SU-DHL-6 (cell line): Measurements from ENCODE around the gene LGR6.

ENCODE experiments used
- H2AFZ ChIP-seq: fragments of 200-600 bp; sonication (generic); 2 replicates; pipeline ENCODE4 v1.6.1; 2014; ENCODE audit warnings: low read depth, mild to moderate bottlenecking, moderate library complexity, mixed read lengths, antibody characterized with exemption, low read length; ENCODE audit not compliant: severe bottlenecking
- H3F3A ChIP-seq: fragments of 200-600 bp; shearing (Covaris generic); 2 replicates; pipeline ENCODE4 v1.6.0; 2016; ENCODE audit warnings: antibody characterized with exemption, mild to moderate bottlenecking; ENCODE audit not compliant: insufficient read depth
- H3K27ac ChIP-seq: fragments of 200-600 bp; sonication (generic); 2 replicates; pipeline ENCODE4 v1.5.1; 2016; ENCODE audit warnings: low read depth, mild to moderate bottlenecking, low read length, moderate library complexity, mixed read lengths
- H3K27me3 ChIP-seq: fragments of 200-600 bp; sonication (generic), shearing (Covaris generic); 2 replicates; pipeline ENCODE4 v1.6.0; 2014; ENCODE audit warnings: mild to moderate bottlenecking, low read length
- H3K36me3 ChIP-seq: fragments of 200-600 bp; sonication (generic); 2 replicates; pipeline ENCODE4 v1.6.1; 2014; ENCODE audit warnings: mild to moderate bottlenecking, low read length, mixed read lengths
- H3K4me2 ChIP-seq: fragments of 300-600, 200-600 bp; shearing (Covaris generic), sonication (generic); 2 replicates; pipeline ENCODE4 v1.6.0; 2014; ENCODE audit warnings: low read length, low read depth, mild to moderate bottlenecking; ENCODE audit not compliant: poor library complexity, severe bottlenecking
- H3K4me3 ChIP-seq: fragments of 200-600 bp; sonication (generic); 2 replicates; pipeline ENCODE4 v1.5.1; 2014; ENCODE audit warnings: antibody characterized with exemption, low read length, mild to moderate bottlenecking, mixed read lengths; ENCODE audit not compliant: insufficient read depth, poor library complexity, severe bottlenecking
- H3K79me2 ChIP-seq: fragments of 200-600 bp; sonication (generic); 2 replicates; pipeline ENCODE4 v1.6.1; 2014; ENCODE audit warnings: mild to moderate bottlenecking, low read length, moderate library complexity; ENCODE audit not compliant: insufficient read depth
- H3K9ac ChIP-seq: fragments of 200-600 bp; sonication (generic); 2 replicates; pipeline ENCODE4 v1.7.0; 2014; ENCODE audit warnings: mild to moderate bottlenecking, low read length
- H3K9me2 ChIP-seq: fragments of 200-600 bp; sonication (generic); replicated peaks from 2 replicates; pipeline ENCODE4 v1.6.1; 2014; ENCODE audit warnings: low read length; ENCODE audit not compliant: insufficient read depth
- H3K9me3 ChIP-seq: fragments of 200-600 bp; sonication (generic); 2 replicates; pipeline ENCODE4 v1.6.1; 2014; ENCODE audit warnings: low read length, mixed read lengths; ENCODE audit not compliant: insufficient read depth
- H4K20me1 ChIP-seq: fragments of 200-600 bp; sonication (generic); 2 replicates; pipeline ENCODE4 v1.6.1; 2014; ENCODE audit warnings: low read depth, mild to moderate bottlenecking, antibody characterized with exemption, low read length, moderate library complexity, mixed read lengths
- EZH2phosphoT487 ChIP-seq: fragments of 200-600 bp; sonication (generic), shearing (Covaris generic); conservative IDR thresholded peaks from 2 replicates; pipeline ENCODE4 v1.6.1; 2018; ENCODE audit warnings: mild to moderate bottlenecking, antibody characterized with exemption, low read length, moderate library complexity, mixed read lengths
- TF ChIP-seq, protein P1 (sequence below): fragments of 200-600 bp; sonication (generic); IDR thresholded peaks from one replicate; pipeline ENCODE4 v1.5.1; 2017; ENCODE audit warnings: antibody characterized with exemption, mild to moderate bottlenecking, low read length, moderate library complexity; ENCODE audit not compliant: insufficient read depth, poor library complexity, severe bottlenecking

LGR6 gene

DNA sequence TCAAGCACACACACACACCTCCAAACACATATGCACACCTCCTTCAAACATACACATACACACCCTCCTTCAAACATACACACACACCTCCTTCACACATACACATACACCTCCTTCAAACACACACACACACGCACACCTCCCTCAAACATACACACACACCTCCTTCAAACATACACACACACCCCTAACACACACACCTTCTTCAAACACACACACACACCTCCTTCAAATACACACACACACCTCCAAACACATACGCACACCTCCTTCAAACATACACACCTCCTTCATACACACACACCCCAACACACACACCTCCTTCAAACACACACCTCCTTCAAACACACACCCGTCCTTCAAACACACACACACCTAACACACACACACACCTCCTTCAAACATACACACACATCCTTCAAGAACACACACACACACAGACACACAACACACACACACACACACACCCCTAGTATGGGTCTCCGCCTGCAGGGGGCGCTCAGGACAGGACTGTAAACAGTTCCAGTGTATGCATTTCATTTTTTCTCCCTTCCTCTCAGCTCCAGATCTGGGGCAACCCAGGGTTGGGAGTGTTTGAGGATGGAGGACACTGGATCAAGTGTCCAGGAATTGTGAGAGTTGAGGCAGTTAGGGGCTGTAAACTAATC is 12.1 kb downstream of the LGR6 start:
- H3K27ac ChIP-seq = no peak overlapping the region
- H2AFZ ChIP-seq = no peak overlapping the region
- H3K9me2 ChIP-seq = no peaks in the 10 kb centered on the region
- H3K36me3 ChIP-seq = no peaks in the 10 kb centered on the region
- H3K27me3 ChIP-seq = no peaks in the 10 kb centered on the region
- no peaks in the 10 kb centered on the region for H4K20me1 ChIP-seq
- H3F3A ChIP-seq = no peaks in the 10 kb centered on the region
- no peaks in the 10 kb centered on the region for H3K79me2 ChIP-seq
- no peak for TF ChIP-seq EZH2phosphoT487
- H3K4me3 ChIP-seq = no peak overlapping the region
- H3K9ac ChIP-seq = no peak overlapping the region
- H3K9me3 ChIP-seq = no peaks in the 10 kb centered on the region
- H3K4me2 ChIP-seq = no peak overlapping the region

DNA sequence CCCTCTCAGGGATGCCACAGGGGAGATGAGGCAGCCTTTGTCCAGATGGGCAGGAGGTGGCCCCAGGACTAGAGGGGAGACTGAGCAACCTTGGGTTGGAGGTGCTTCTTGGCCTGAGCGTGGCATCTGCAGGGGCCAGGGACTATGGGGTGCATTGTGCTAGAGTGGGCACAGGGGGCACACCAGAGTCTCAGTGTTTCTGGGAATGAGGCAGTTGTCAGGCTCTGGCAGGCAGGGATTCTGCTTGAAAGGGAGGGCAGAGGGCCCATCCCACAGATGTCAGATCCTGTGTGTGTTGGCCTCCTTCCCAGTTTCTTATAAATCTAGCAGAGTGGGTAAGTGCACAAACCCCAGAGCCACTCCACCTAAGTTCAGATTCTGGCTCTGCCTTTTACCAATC is 13.7 kb downstream of the LGR6 start:
- Histone ChIP-seq H3K79me2 (no peaks in the 10 kb centered on the region), H3K27me3 (no peaks in the 10 kb centered on the region), H3K4me2 (no peak overlapping the region), H3K9ac (no peak overlapping the region), H2AFZ (no peak overlapping the region), H3K4me3 (no peak overlapping the region), H3K27ac (no peak overlapping the region), H3K9me2 (no peaks in the 10 kb centered on the region), H3K36me3 (no peaks in the 10 kb centered on the region), H3K9me3 (no peaks in the 10 kb centered on the region), H4K20me1 (no peaks in the 10 kb centered on the region), H3F3A (no peaks in the 10 kb centered on the region)
- TF ChIP-seq, protein P1, sequence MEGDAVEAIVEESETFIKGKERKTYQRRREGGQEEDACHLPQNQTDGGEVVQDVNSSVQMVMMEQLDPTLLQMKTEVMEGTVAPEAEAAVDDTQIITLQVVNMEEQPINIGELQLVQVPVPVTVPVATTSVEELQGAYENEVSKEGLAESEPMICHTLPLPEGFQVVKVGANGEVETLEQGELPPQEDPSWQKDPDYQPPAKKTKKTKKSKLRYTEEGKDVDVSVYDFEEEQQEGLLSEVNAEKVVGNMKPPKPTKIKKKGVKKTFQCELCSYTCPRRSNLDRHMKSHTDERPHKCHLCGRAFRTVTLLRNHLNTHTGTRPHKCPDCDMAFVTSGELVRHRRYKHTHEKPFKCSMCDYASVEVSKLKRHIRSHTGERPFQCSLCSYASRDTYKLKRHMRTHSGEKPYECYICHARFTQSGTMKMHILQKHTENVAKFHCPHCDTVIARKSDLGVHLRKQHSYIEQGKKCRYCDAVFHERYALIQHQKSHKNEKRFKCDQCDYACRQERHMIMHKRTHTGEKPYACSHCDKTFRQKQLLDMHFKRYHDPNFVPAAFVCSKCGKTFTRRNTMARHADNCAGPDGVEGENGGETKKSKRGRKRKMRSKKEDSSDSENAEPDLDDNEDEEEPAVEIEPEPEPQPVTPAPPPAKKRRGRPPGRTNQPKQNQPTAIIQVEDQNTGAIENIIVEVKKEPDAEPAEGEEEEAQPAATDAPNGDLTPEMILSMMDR = no peak
- TF ChIP-seq EZH2phosphoT487 = no peak

DNA sequence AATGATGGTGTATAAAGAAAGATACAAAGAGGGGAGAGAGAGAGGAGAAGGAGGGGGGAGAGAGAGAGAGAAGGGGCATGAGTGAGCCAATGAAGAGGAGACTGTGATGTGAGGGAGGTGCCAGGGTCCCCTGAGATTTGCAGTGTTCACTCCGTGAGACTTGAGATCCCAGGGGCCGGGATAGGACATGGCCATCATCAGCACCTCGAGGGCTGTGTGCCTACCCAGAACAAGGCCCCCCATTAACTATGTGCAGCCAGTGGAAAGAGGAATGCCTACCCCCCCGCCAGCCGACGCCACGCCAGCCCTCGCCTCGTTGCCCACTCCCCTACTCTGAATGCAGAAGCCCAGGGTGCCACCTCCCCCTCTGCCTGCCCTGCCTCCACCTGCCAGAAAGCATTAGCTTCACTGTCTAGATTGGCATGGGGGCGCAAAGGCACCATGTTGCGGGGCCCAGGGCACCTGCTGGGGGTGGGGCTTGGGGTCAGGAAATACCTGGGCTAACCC is 14.8 kb downstream of the LGR6 start:
- H3K36me3 ChIP-seq = no peaks in the 10 kb centered on the region
- H3K27me3 ChIP-seq = no peaks in the 10 kb centered on the region
- H3K4me3 ChIP-seq = no peak overlapping the region
- H3F3A ChIP-seq = no peaks in the 10 kb centered on the region
- H2AFZ ChIP-seq = no peak overlapping the region
- no peak for TF ChIP-seq EZH2phosphoT487
- TF ChIP-seq, protein P1 = no peak
- no peak overlapping the region for H3K9ac ChIP-seq
- H3K9me3 ChIP-seq = no peaks in the 10 kb centered on the region
- H3K79me2 ChIP-seq = no peaks in the 10 kb centered on the region
- no peaks in the 10 kb centered on the region for H3K9me2 ChIP-seq
- no peak overlapping the region for H3K27ac ChIP-seq
- no peak overlapping the region for H3K4me2 ChIP-seq
- no peaks in the 10 kb centered on the region for H4K20me1 ChIP-seq

DNA sequence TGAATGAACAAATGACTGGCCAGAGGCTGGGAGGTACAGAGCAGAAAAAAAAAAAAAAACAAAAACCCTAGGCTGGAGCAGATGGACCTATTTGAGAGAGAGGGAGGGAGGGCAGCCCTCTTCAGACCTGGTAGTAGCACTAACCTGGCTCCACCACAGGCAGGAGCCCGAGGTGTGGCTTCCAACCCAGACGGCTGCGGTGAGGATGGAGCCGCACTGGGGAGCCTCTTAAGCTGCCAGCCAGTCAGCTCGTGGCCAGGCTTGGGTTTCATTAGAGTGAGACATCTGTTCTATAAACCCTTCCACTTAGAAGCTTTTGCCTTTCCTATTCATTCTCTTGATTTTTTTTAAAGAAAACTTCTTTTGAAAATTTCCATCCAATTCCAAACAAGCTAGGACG is 16.8 kb downstream of the LGR6 start:
- no peak overlapping the region for H3K4me3 ChIP-seq
- H3K27ac ChIP-seq = no peak overlapping the region
- H2AFZ ChIP-seq = no peak overlapping the region
- H4K20me1 ChIP-seq = no peaks in the 10 kb centered on the region
- H3K9ac ChIP-seq = no peak overlapping the region
- H3K9me2 ChIP-seq = no peaks in the 10 kb centered on the region
- no peaks in the 10 kb centered on the region for H3K9me3 ChIP-seq
- H3K79me2 ChIP-seq = no peaks in the 10 kb centered on the region
- H3F3A ChIP-seq = no peaks in the 10 kb centered on the region
- H3K4me2 ChIP-seq = no peak overlapping the region
- no peaks in the 10 kb centered on the region for H3K27me3 ChIP-seq
- no peaks in the 10 kb centered on the region for H3K36me3 ChIP-seq
- TF ChIP-seq EZH2phosphoT487 = no peak
